ENCODE measurements around the gene TNFSF4. TPM values are rescaled to one million over a fixed set of nuclear protein-coding genes. Genes with fewer than 3 reads are reported as not detected.

Gene TNFSF4
- polyA plus RNA-seq, 1 donor (not counting 4 experiments of a cell fraction or from before 2014, with no cell fraction given): 1.2 TPM

- Histone ChIP-seq H3K36me3 (ENCODE audit: control insufficient read depth in 2 of 2, extremely low read depth in 1 of 2, insufficient read depth in 2 of 2, low read length in 2 of 2) (no peaks in the 10 kb centered on the region), H3K9me1 (ENCODE audit: control insufficient read depth, extremely low read depth, insufficient read depth, low read length) (no peaks in the 10 kb centered on the region), H3K79me2 (ENCODE audit: control insufficient read depth, insufficient read depth, low read length) (no peaks in the 10 kb centered on the region), H3K9ac (ENCODE audit: control insufficient read depth, extremely low read depth, insufficient read depth, low read length) (no peak overlapping the region), H3K9me3 (ENCODE audit: control insufficient read depth, low read depth, low read length) (peaks cover 4% of the 10 kb centered on the region), H3K4me3 (ENCODE audit: control insufficient read depth in 2 of 3, extremely low read depth in 1 of 3, insufficient read depth in 2 of 3, low read depth in 1 of 3, low read length in 3 of 3) (no peak overlapping the region), H3K4me1 (ENCODE audit: control insufficient read depth, extremely low read depth, insufficient read depth, low read length) (no peaks in the 10 kb centered on the region), H4K20me1 (ENCODE audit: control insufficient read depth, extremely low read depth, insufficient read depth, low read length) (no peaks in the 10 kb centered on the region), H2AFZ (ENCODE audit: control insufficient read depth, low read length) (no peak overlapping the region), H3K4me2 (ENCODE audit: control insufficient read depth, extremely low read depth, insufficient read depth, low read depth, low read length) (no peak overlapping the region), H3K27ac (ENCODE audit: control insufficient read depth, insufficient read depth, low read length) (no peak overlapping the region), H3K27me3 (ENCODE audit: control insufficient read depth, extremely low read depth, insufficient read depth, low read length) (no peaks in the 10 kb centered on the region)
- DNase-seq (ENCODE audit: low read depth, low spot score) (no peak), FAIRE-seq (no peak)
- TF ChIP-seq EZH2 (IDR thresholded peaks at IDR 0.05; ENCODE audit: low read length): no peak
- TF ChIP-seq CTCF (optimal IDR thresholded peaks at IDR 0.05 in 1 of 3, IDR thresholded peaks at IDR 0.05 in 1 of 3, conservative IDR thresholded peaks at IDR 0.05 in 1 of 3; ENCODE audit: extremely low read depth in 1 of 3, insufficient read depth in 2 of 3, low read length in 3 of 3): no peak
- dilution Hi-C loops (cut with MboI; ENCODE audit: extremely low pct_ligation_motif_present, low sequenced_read_pairs): no loop called here
Observed at GRCh38 chr1:173173388-173173787, 33.7 kb downstream of the TNFSF4 start.

GRCh38 chr1:173171152-173171551, 36.0 kb downstream of the TNFSF4 start:
- Histone ChIP-seq H3K9ac (ENCODE audit: control insufficient read depth, extremely low read depth, insufficient read depth, low read length) (no peak overlapping the region), H4K20me1 (ENCODE audit: control insufficient read depth, extremely low read depth, insufficient read depth, low read length) (no peaks in the 10 kb centered on the region), H3K36me3 (ENCODE audit: control insufficient read depth in 2 of 2, extremely low read depth in 1 of 2, insufficient read depth in 2 of 2, low read length in 2 of 2) (no peaks in the 10 kb centered on the region), H3K9me3 (ENCODE audit: control insufficient read depth, low read depth, low read length) (peaks cover 4% of the 10 kb centered on the region), H3K9me1 (ENCODE audit: control insufficient read depth, extremely low read depth, insufficient read depth, low read length) (no peaks in the 10 kb centered on the region), H3K79me2 (ENCODE audit: control insufficient read depth, insufficient read depth, low read length) (no peaks in the 10 kb centered on the region), H3K4me1 (ENCODE audit: control insufficient read depth, extremely low read depth, insufficient read depth, low read length) (no peaks in the 10 kb centered on the region), H3K27ac (ENCODE audit: control insufficient read depth, insufficient read depth, low read length) (no peak overlapping the region), H2AFZ (ENCODE audit: control insufficient read depth, low read length) (no peak overlapping the region), H3K27me3 (ENCODE audit: control insufficient read depth, extremely low read depth, insufficient read depth, low read length) (no peaks in the 10 kb centered on the region), H3K4me3 (ENCODE audit: control insufficient read depth in 2 of 3, extremely low read depth in 1 of 3, insufficient read depth in 2 of 3, low read depth in 1 of 3, low read length in 3 of 3) (no peak overlapping the region), H3K4me2 (ENCODE audit: control insufficient read depth, extremely low read depth, insufficient read depth, low read depth, low read length) (no peak overlapping the region)
- no peak for FAIRE-seq
- TF ChIP-seq EZH2 (IDR thresholded peaks at IDR 0.05; ENCODE audit: low read length) (no peak), CTCF (optimal IDR thresholded peaks at IDR 0.05 in 1 of 3, IDR thresholded peaks at IDR 0.05 in 1 of 3, conservative IDR thresholded peaks at IDR 0.05 in 1 of 3; ENCODE audit: extremely low read depth in 1 of 3, insufficient read depth in 2 of 3, low read length in 3 of 3) (no peak)
- dilution Hi-C loops (cut with MboI; ENCODE audit: extremely low pct_ligation_motif_present, low sequenced_read_pairs): no loop called here
- DNase-seq (ENCODE audit: low read depth, low spot score): no peak

Measured in keratinocyte (primary cell).